Right ventricle myocardium superior (tissue), 1 donor: Measurements from ENCODE around the gene NT5DC1. TPM values are rescaled to one million over a fixed set of nuclear protein-coding genes. Genes with fewer than 3 reads are reported as not detected.

Experiments used
- ATAC-seq: fragments of 200-7000 bp; cut with Tn5 transposase; one replicate; pipeline ENCODE4 v1.9.1; 2020; ENCODE audit warnings: mild to moderate bottlenecking; ENCODE audit not compliant: poor library complexity
- DNase-seq: peaks from one replicate; pipeline ENCODE4 v3.0.0-alpha.2; 2020
- intact Hi-C: fragments of 100-400 bp; cut with DNase I; formaldehyde crosslinking; loops from one replicate; pipeline ENCODE4 v1.11.2; 2022
- total RNA-seq: library from RNA; stranded (reverse); fragmentation: NEBNext Ultra II Directional; extraction: Animal tissue kit (Norgen Biotek cat#: 25700); gene quantifications from one replicate; pipeline ENCODE4 v1.2.1, GENCODE V29; 2021
- donor health status: DM: no; HTN: yes; CAD: no; lungs with severe emphysema.

NT5DC1 gene
- total RNA-seq, 1 donor from 2014 or later: 56.4 TPM

- DNase-seq: no peak
- no peak for ATAC-seq
- intact Hi-C loops: no loop called here
Measured at GRCh38 chr6:116169880-116170279, 69.2 kb downstream of the NT5DC1 start.

- no peak for ATAC-seq
- no peak for DNase-seq
- intact Hi-C loops: no loop called here
Measured at GRCh38 chr6:116170358-116171057, 69.9 kb downstream of the NT5DC1 start.

- no peak for DNase-seq
- intact Hi-C loops: no loop called here
- ATAC-seq: no peak
Measured at GRCh38 chr6:116173928-116174327, 73.3 kb downstream of the NT5DC1 start.

- ATAC-seq (no peak), DNase-seq (no peak)
- intact Hi-C loops: no loop called here
Measured at GRCh38 chr6:116175344-116175743, 74.7 kb downstream of the NT5DC1 start.

- no peak for DNase-seq
- intact Hi-C loops: no loop called here
Measured at GRCh38 chr6:116176596-116176995, 75.9 kb downstream of the NT5DC1 start.

GRCh38 chr6:116180375-116180774 is 79.7 kb downstream of the NT5DC1 start:
- ATAC-seq (no peak), DNase-seq (no peak)
- intact Hi-C loops: no loop called here

More at GRCh38 chr6:116176596-116176995, 75.9 kb downstream of the NT5DC1 start:
- no peak for ATAC-seq

- ATAC-seq (peak; percentile 31), DNase-seq (no peak)
- intact Hi-C loops: no loop called here
Measured at GRCh38 chr6:116189472-116189871, 88.8 kb downstream of the NT5DC1 start.

- ATAC-seq (peak; percentile 39), DNase-seq (no peak)
- intact Hi-C loops: no loop called here
Measured at GRCh38 chr6:116190550-116190949, 89.9 kb downstream of the NT5DC1 start.

GRCh38 chr6:116191881-116192280 is 91.2 kb downstream of the NT5DC1 start:
- intact Hi-C loops: no loop called here
- ATAC-seq (no peak), DNase-seq (no peak)

GRCh38 chr6:116192786-116193185 is 92.1 kb downstream of the NT5DC1 start:
- intact Hi-C loops: no loop called here
- no peak for ATAC-seq
- DNase-seq: no peak

- DNase-seq: no peak
- intact Hi-C loops: no loop called here
- ATAC-seq: no peak
Measured at GRCh38 chr6:116196841-116197240, 96.2 kb downstream of the NT5DC1 start.

- intact Hi-C loops: no loop called here
- no peak for DNase-seq
- no peak for ATAC-seq
Measured at GRCh38 chr6:116200619-116201249, 100.1 kb downstream of the NT5DC1 start.

- intact Hi-C loops: no loop called here
- peak; percentile 44 for ATAC-seq
- no peak for DNase-seq
Measured at GRCh38 chr6:116201538-116201937, 100.9 kb downstream of the NT5DC1 start.

GRCh38 chr6:116205281-116205680 is 104.6 kb downstream of the NT5DC1 start:
- intact Hi-C loops: no loop called here
- no peak for ATAC-seq
- DNase-seq: no peak

- intact Hi-C loops: no loop called here
- ATAC-seq (no peak), DNase-seq (no peak)
Measured at GRCh38 chr6:116206231-116206903, 105.7 kb downstream of the NT5DC1 start.

- DNase-seq (no peak), ATAC-seq (no peak)
- intact Hi-C loops: no loop called here
Measured at GRCh38 chr6:116208056-116208785, 107.6 kb downstream of the NT5DC1 start.

GRCh38 chr6:116210316-116210715 is 109.7 kb downstream of the NT5DC1 start:
- intact Hi-C loops: no loop called here
- DNase-seq (no peak), ATAC-seq (no peak)

- peak; percentile 92 for ATAC-seq
- DNase-seq: peak; percentile 71
- intact Hi-C loops: no loop called here
Measured at GRCh38 chr6:116210750-116211425, 110.2 kb downstream of the NT5DC1 start.

- intact Hi-C loops: no loop called here
- no peak for DNase-seq
- no peak for ATAC-seq
Measured at GRCh38 chr6:116214681-116215080, 114.0 kb downstream of the NT5DC1 start.
